Spleen (tissue), 11 donors: Measurements from ENCODE around the gene MADD. TPM values are rescaled to one million over a fixed set of nuclear protein-coding genes. Genes with fewer than 3 reads are reported as not detected.

Experiments used
- DNase-seq: peaks from one replicate; pipeline ENCODE4 v3.0.0-alpha.2; 2020
- H3K27ac ChIP-seq, 8 donors: fragments of 200-600 bp; sonication (generic) in 7 of 8; 1 replicate in 4 of 8; 2 replicates in 4 of 8; pipeline versions ENCODE4 v1.5.0 to v1.8.0; 2016 to 2021; ENCODE audit warnings: inconsistent platforms in 4 of 8, mild to moderate bottlenecking in 4 of 8, moderate library complexity in 1 of 8
- H3K27me3 ChIP-seq, 7 donors: fragments of 200-600 bp; sonication (generic) in 6 of 7; replicated peaks in 1 of 7; 1 replicate in 4 of 7; 2 replicates in 3 of 7; pipeline versions ENCODE4 v1.5.0 to v1.8.0; 2016 to 2021; ENCODE audit warnings: inconsistent platforms in 3 of 7, mild to moderate bottlenecking in 1 of 7
- H3K36me3 ChIP-seq, 6 donors: fragments of 200-600 bp; sonication (generic) in 5 of 6; 1 replicate in 4 of 6; 2 replicates in 2 of 6; pipeline versions ENCODE4 v1.5.0 to v1.8.0; 2016 to 2021; ENCODE audit warnings: inconsistent platforms in 2 of 6
- H3K4me1 ChIP-seq, 6 donors: fragments of 200-600 bp; sonication (generic) in 5 of 6; 1 replicate in 3 of 6; 2 replicates in 3 of 6; pipeline versions ENCODE4 v1.5.0 to v1.8.0; 2016 to 2021; ENCODE audit warnings: inconsistent platforms in 3 of 6
- H3K4me3 ChIP-seq, 8 donors: fragments of 200-600 bp; sonication (generic) in 7 of 8; 1 replicate in 4 of 8; 2 replicates in 4 of 8; pipeline versions ENCODE4 v1.5.0 to v1.8.0; 2016 to 2021; ENCODE audit warnings: inconsistent platforms in 4 of 8, mild to moderate bottlenecking in 4 of 8, moderate library complexity in 2 of 8
- H3K9me3 ChIP-seq, 8 donors: fragments of 200-600 bp; sonication (generic) in 7 of 8; 1 replicate in 4 of 8; 2 replicates in 4 of 8; pipeline versions ENCODE4 v1.5.0 to v1.8.0; 2016 to 2021; ENCODE audit warnings: inconsistent platforms in 4 of 8
- CTCF ChIP-seq, 11 experiments: fragments of 200-600 bp in 7 of 11; fragments of 450-650 bp in 4 of 11; sonication (generic) in 4 of 11; IDR thresholded peaks in 8 of 11; conservative IDR thresholded peaks in 3 of 11; 1 replicate in 7 of 11; 2 replicates in 4 of 11; pipeline versions ENCODE4 v1.4.0 to v1.8.0; 2016 to 2021; ENCODE audit warnings: antibody characterized with exemption in 11 of 11, inconsistent platforms in 4 of 11, mild to moderate bottlenecking in 1 of 11
- POLR2A ChIP-seq, 3 donors: fragments of 450-650 bp; IDR thresholded peaks; one replicate each; pipeline ENCODE4 v1.5.1; 2017; ENCODE audit warnings: antibody characterized with exemption in 3 of 3, mild to moderate bottlenecking in 1 of 3
- POLR2AphosphoS5 ChIP-seq, 3 donors: sonication (generic); formaldehyde crosslinking; IDR thresholded peaks; one replicate each; pipeline ENCODE4 v1.5.1; 2017; ENCODE audit warnings: antibody characterized with exemption in 3 of 3
- WGBS, 5 donors: extraction: QIAGEN DNeasy Blood & Tissue Kit in 3 of 5; methylation state at CpG; one replicate each; pipeline versions ENCODE4 v1.1.5 to v1.1.7; 2013 to 2018; 5-methylcytosine and 5-hydroxymethylcytosine counted together
- intact Hi-C: fragments of 100-400 bp; cut with DNase I; formaldehyde crosslinking; loops from one replicate; pipeline ENCODE4 v1.15.0; 2023; ENCODE audit warnings: low total_unique reads
- polyA plus RNA-seq, 3 donors: library from polyadenylated mRNA; stranded (reverse); fragments of 200-250 nt; gene quantifications; one replicate each; pipeline ENCODE4 v1.2.1, GENCODE V29; 2013
- total RNA-seq, 7 donors: library from RNA; depleted of rRNA in 3 of 7; stranded (reverse); fragments of >200 nt in 3 of 7; fragmentation: NEBNext Ultra II Directional in 4 of 7; extraction: Animal tissue kit (Norgen Biotek cat#: 25700) in 4 of 7; gene quantifications; one replicate each; pipeline versions ENCODE4 v1.1.0 to v1.2.1, GENCODE V29; 2016 to 2021
- donor health status: healthy with polysubstance abuse.
- donor health status: DM: no; HTN: no; CAD: no; lungs with moderate emphysema.
- donor health status: DM: no; HTN: no; CAD: no.
- donor health status: Bipolar disorder and iron deficiency.
- donor health status: healthy.
- donor health status: DM: no; HTN: no; CAD: no.
- donor health status: DM: yes; HTN: yes; CAD: no.

The MADD gene
- total and polyA plus RNA-seq, 10 donors = 15.7 to 82.4 (median 63.3) TPM

GRCh38 chr11:47260366-47260765 lies 9.6 kb upstream of the MADD start:
- peak overlapping the region in 1 of 8 donors; percentile 63 for H3K4me3 ChIP-seq
- peak; percentile 56 for DNase-seq
- TF ChIP-seq CTCF (IDR thresholded peaks at IDR 0.05 in 8 of 11, conservative IDR thresholded peaks at IDR 0.05 in 3 of 11) (no peak), POLR2AphosphoS5 (IDR thresholded peaks at IDR 0.05) (no peak), POLR2A (IDR thresholded peaks at IDR 0.05) (no peak)
- H3K9me3 ChIP-seq = no peaks in the 10 kb centered on the region
- intact Hi-C loops = no loop called here
- no peak overlapping the region for H3K27ac ChIP-seq
- H3K36me3 ChIP-seq = peaks cover 0 to 22% (median 0%) of the 10 kb centered on the region in 6 donors
- H3K27me3 ChIP-seq = no peaks in the 10 kb centered on the region
- H3K4me1 ChIP-seq = peaks cover 0 to 62% (median 25%) of the 10 kb centered on the region in 6 donors
- WGBS, 5 donors = 90 to 93% (median 92%) methylated on average over 19 of the region's 19 CpGs

- Histone ChIP-seq H3K4me1 (peaks cover 0 to 64% (median 30%) of the 10 kb centered on the region in 6 donors), H3K9me3 (no peaks in the 10 kb centered on the region), H3K27ac (no peak overlapping the region), H3K27me3 (no peaks in the 10 kb centered on the region), H3K36me3 (peaks cover 0 to 22% (median 0%) of the 10 kb centered on the region in 6 donors), H3K4me3 (no peak overlapping the region)
- intact Hi-C loops = no loop called here
- WGBS, 5 donors = 67 to 87% (median 80%) methylated on average over 13 to 22 of the region's 22 CpGs
- TF ChIP-seq POLR2A (IDR thresholded peaks at IDR 0.05) (no peak), CTCF (IDR thresholded peaks at IDR 0.05 in 8 of 11, conservative IDR thresholded peaks at IDR 0.05 in 3 of 11) (no peak), POLR2AphosphoS5 (IDR thresholded peaks at IDR 0.05) (no peak)
- DNase-seq = peak; percentile 68
These were observed 8.6 kb upstream of the MADD start for GRCh38 chr11:47261291-47261800.

GRCh38 chr11:47264119-47264518 lies 5.8 kb upstream of the MADD start:
- Histone ChIP-seq H3K36me3 (peaks cover 0 to 22% (median 0%) of the 10 kb centered on the region in 6 donors), H3K4me1 (peaks cover 12 to 61% (median 34%) of the 10 kb centered on the region in 6 donors), H3K27me3 (no peaks in the 10 kb centered on the region), H3K4me3 (no peak overlapping the region), H3K9me3 (no peaks in the 10 kb centered on the region), H3K27ac (no peak overlapping the region)
- DNase-seq = peak; percentile 17
- no peak for TF ChIP-seq POLR2A (IDR thresholded peaks at IDR 0.05)
- TF ChIP-seq CTCF (IDR thresholded peaks at IDR 0.05 in 8 of 11, conservative IDR thresholded peaks at IDR 0.05 in 3 of 11) = no peak
- TF ChIP-seq POLR2AphosphoS5 (IDR thresholded peaks at IDR 0.05) = no peak
- intact Hi-C loops = no loop called here
- 88 to 97% (median 92%) methylated on average over 6 of the region's 6 CpGs for WGBS, 5 donors

GRCh38 chr11:47264521-47264920 lies 5.4 kb upstream of the MADD start:
- intact Hi-C loops = no loop called here
- WGBS, 5 donors = 87 to 92% (median 89%) methylated on average over 4 of the region's 4 CpGs
- TF ChIP-seq CTCF (IDR thresholded peaks at IDR 0.05 in 8 of 11, conservative IDR thresholded peaks at IDR 0.05 in 3 of 11) (no peak), POLR2A (IDR thresholded peaks at IDR 0.05) (no peak), POLR2AphosphoS5 (IDR thresholded peaks at IDR 0.05) (no peak)

More at GRCh38 chr11:47264521-47264920, 5.4 kb upstream of the MADD start:
- H3K36me3 ChIP-seq = peaks cover 0 to 22% (median 0%) of the 10 kb centered on the region in 6 donors
- peak overlapping the region in 2 of 8 donors; percentile 33 to 50 for H3K27ac ChIP-seq
- no peak for DNase-seq
- peaks cover 12 to 58% (median 35%) of the 10 kb centered on the region in 6 donors for H3K4me1 ChIP-seq
- H3K27me3 ChIP-seq = no peaks in the 10 kb centered on the region
- no peaks in the 10 kb centered on the region for H3K9me3 ChIP-seq
- H3K4me3 ChIP-seq = no peak overlapping the region
